ENCODE measurements around the gene DNAAF5.

DNA sequence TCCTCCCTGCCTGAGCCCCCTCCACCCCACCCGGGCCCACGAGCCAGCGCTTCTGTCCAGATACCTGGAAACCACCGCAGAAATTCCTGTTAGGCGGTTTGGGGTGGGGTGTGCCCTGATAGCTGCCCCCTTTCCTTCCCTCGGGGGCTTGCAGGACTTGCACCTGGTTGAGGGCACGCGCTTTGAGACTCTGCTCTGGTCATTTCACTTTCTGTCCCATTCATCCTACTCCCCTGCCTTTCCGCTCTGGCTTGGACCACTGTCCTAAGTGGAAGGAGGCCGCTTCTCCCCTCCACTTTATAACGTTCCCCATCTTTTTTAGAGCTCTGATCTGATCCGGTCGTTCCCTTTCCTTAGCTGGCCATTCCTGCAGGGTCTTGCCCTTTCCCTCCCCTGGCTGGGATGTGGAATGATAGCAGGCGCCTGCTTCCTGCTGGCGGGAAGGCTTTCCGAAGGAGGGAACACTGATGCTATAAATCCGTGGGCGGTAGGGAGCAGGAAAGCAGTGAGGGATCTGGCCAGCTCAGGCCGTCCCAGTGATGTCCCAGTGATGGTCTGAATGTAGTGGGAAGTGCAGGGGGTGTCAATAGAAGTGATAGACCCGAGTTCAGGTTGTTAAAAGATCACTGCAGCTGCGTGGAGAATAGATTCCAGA is 1.4 kb downstream of the DNAAF5 start:
- TF ChIP-seq, protein P1, sequence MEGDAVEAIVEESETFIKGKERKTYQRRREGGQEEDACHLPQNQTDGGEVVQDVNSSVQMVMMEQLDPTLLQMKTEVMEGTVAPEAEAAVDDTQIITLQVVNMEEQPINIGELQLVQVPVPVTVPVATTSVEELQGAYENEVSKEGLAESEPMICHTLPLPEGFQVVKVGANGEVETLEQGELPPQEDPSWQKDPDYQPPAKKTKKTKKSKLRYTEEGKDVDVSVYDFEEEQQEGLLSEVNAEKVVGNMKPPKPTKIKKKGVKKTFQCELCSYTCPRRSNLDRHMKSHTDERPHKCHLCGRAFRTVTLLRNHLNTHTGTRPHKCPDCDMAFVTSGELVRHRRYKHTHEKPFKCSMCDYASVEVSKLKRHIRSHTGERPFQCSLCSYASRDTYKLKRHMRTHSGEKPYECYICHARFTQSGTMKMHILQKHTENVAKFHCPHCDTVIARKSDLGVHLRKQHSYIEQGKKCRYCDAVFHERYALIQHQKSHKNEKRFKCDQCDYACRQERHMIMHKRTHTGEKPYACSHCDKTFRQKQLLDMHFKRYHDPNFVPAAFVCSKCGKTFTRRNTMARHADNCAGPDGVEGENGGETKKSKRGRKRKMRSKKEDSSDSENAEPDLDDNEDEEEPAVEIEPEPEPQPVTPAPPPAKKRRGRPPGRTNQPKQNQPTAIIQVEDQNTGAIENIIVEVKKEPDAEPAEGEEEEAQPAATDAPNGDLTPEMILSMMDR (IDR thresholded peaks at IDR 0.05), result no peak
- no peak for TF ChIP-seq POLR2A (IDR thresholded peaks at IDR 0.05)
